ENCODE data around the gene FRRS1L.

FRRS1L gene

DNA sequence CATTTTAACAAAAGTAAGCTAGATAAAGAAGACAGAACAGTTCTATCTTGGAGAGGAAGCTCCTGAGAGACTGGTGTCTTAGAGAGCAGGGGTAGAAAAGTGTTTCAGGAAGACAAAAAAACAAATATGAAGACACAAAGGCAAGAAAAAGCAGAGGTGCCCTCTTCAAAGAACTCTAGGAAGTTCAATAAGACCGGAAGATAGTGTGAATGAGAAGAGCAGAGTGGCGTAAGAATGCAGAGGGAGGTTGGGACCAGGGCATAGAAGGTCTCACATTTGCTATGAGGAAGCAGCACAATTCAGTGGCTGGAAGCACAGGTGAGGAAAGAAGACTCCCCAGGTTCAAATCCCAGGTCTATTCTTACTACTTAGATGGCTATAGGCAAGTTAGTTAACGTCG lies 69.9 kb downstream of the FRRS1L start:
- H3K4me2 ChIP-seq (ENCODE audit: low read depth, low read length), result no peak overlapping the region
- no peak overlapping the region for H3K4me3 ChIP-seq (ENCODE audit: low read length)
- H3K36me3 ChIP-seq (replicated peaks; ENCODE audit: insufficient read depth, low read length), result no peaks in the 10 kb centered on the region
- no peak overlapping the region for H3K27ac ChIP-seq (ENCODE audit: low read length)
- H2AFZ ChIP-seq (ENCODE audit: low read length), result no peak overlapping the region
- H3K4me1 ChIP-seq (ENCODE audit: low read length), result peaks cover 13% of the 10 kb centered on the region
- H3K9me2 ChIP-seq (replicated peaks; ENCODE audit: insufficient read depth, low read length), result no peaks in the 10 kb centered on the region
- H3K79me2 ChIP-seq (ENCODE audit: low read length), result peaks cover 51% of the 10 kb centered on the region
- no peaks in the 10 kb centered on the region for H3K9me3 ChIP-seq (replicated peaks; ENCODE audit: insufficient read depth, low read length)
- H3F3A ChIP-seq (ENCODE audit: insufficient read depth, low read length), result peaks cover 9% of the 10 kb centered on the region; the same call in 1 of the 2 replicates
- no peaks in the 10 kb centered on the region for H4K20me1 ChIP-seq (ENCODE audit: insufficient read depth, low read length)
- H3K27me3 ChIP-seq (replicated peaks; ENCODE audit: insufficient read depth, low read length), result no peaks in the 10 kb centered on the region
- no peak overlapping the region for H3K9ac ChIP-seq (ENCODE audit: low read length)
- DNase-seq, result no peak
- no peak for TF ChIP-seq EZH2phosphoT487 (IDR thresholded peaks at IDR 0.05; ENCODE audit: low read length)
- TF ChIP-seq, protein P1, sequence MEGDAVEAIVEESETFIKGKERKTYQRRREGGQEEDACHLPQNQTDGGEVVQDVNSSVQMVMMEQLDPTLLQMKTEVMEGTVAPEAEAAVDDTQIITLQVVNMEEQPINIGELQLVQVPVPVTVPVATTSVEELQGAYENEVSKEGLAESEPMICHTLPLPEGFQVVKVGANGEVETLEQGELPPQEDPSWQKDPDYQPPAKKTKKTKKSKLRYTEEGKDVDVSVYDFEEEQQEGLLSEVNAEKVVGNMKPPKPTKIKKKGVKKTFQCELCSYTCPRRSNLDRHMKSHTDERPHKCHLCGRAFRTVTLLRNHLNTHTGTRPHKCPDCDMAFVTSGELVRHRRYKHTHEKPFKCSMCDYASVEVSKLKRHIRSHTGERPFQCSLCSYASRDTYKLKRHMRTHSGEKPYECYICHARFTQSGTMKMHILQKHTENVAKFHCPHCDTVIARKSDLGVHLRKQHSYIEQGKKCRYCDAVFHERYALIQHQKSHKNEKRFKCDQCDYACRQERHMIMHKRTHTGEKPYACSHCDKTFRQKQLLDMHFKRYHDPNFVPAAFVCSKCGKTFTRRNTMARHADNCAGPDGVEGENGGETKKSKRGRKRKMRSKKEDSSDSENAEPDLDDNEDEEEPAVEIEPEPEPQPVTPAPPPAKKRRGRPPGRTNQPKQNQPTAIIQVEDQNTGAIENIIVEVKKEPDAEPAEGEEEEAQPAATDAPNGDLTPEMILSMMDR (IDR thresholded peaks at IDR 0.05; ENCODE audit: low read length), result no peak
- no peak for TF ChIP-seq EZH2 (optimal IDR thresholded peaks at IDR 0.05; ENCODE audit: low read depth, low read length)

DNA sequence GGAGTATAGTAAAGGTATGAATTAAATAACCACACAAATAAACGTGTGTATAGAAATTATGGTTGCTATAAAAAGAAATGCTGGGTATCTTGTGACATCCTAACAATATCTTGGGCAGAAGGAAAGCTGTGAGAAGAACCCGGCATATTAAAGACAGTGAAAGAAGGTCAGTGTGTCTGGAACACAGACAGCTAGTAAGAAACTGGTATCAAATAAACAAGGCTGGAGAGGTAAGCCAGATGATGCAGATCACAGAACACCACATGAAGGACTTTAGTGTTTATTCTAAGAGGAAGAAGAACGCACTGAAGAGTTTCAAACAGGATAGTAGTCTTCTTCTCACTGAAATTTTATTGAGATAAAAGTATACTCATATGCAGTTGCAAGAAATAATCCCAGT lies 71.7 kb downstream of the FRRS1L start:
- H2AFZ ChIP-seq (ENCODE audit: low read length), result no peak overlapping the region
- no peaks in the 10 kb centered on the region for H3F3A ChIP-seq (ENCODE audit: insufficient read depth, low read length)
- H3K4me2 ChIP-seq (ENCODE audit: low read depth, low read length), result no peak overlapping the region
- H3K9me2 ChIP-seq (replicated peaks; ENCODE audit: insufficient read depth, low read length), result no peaks in the 10 kb centered on the region
- H3K4me3 ChIP-seq (ENCODE audit: low read length), result no peak overlapping the region
- no peaks in the 10 kb centered on the region for H3K27me3 ChIP-seq (replicated peaks; ENCODE audit: insufficient read depth, low read length)
- no peak overlapping the region for H3K27ac ChIP-seq (ENCODE audit: low read length)
- no peak for DNase-seq
- H4K20me1 ChIP-seq (ENCODE audit: insufficient read depth, low read length), result no peaks in the 10 kb centered on the region
- H3K79me2 ChIP-seq (ENCODE audit: low read length), result peaks cover 41% of the 10 kb centered on the region
- no peaks in the 10 kb centered on the region for H3K36me3 ChIP-seq (replicated peaks; ENCODE audit: insufficient read depth, low read length)
- H3K4me1 ChIP-seq (ENCODE audit: low read length), result peaks cover 5% of the 10 kb centered on the region; the same call in 1 of the 2 replicates
- no peaks in the 10 kb centered on the region for H3K9me3 ChIP-seq (replicated peaks; ENCODE audit: insufficient read depth, low read length)
- TF ChIP-seq, protein P1 (IDR thresholded peaks at IDR 0.05; ENCODE audit: low read length), result no peak
- TF ChIP-seq EZH2 (optimal IDR thresholded peaks at IDR 0.05; ENCODE audit: low read depth, low read length) (no peak), EZH2phosphoT487 (IDR thresholded peaks at IDR 0.05; ENCODE audit: low read length) (no peak)
- no peak overlapping the region for H3K9ac ChIP-seq (ENCODE audit: low read length)

DNA sequence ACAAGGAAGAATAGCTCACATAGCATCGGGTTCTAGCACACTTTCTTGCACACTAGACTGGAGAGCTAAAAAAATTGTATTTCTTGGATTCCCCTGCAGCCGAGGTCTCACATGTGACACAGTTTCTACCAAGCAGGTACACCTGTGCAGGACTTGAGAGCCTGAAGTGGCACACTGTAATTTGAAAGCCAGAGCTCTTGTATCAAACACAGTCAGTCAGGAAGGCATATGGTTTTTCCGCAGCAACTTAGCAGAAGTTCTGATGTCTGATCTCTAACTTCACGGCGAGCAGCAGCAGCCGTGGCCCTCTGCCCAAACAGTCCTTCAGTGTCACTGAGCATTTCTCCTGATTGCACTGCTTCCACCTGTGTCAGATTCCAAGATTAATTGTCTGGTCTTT lies 72.8 kb downstream of the FRRS1L start:
- Histone ChIP-seq H3K27ac (ENCODE audit: low read length) (no peak overlapping the region), H3K9ac (ENCODE audit: low read length) (no peak overlapping the region), H3K4me2 (ENCODE audit: low read depth, low read length) (no peak overlapping the region), H2AFZ (ENCODE audit: low read length) (no peak overlapping the region), H3K4me3 (ENCODE audit: low read length) (no peak overlapping the region), H4K20me1 (ENCODE audit: insufficient read depth, low read length) (no peaks in the 10 kb centered on the region), H3K27me3 (replicated peaks; ENCODE audit: insufficient read depth, low read length) (no peaks in the 10 kb centered on the region), H3F3A (ENCODE audit: insufficient read depth, low read length) (no peaks in the 10 kb centered on the region), H3K36me3 (replicated peaks; ENCODE audit: insufficient read depth, low read length) (no peaks in the 10 kb centered on the region), H3K79me2 (ENCODE audit: low read length) (peaks cover 33% of the 10 kb centered on the region), H3K9me3 (replicated peaks; ENCODE audit: insufficient read depth, low read length) (no peaks in the 10 kb centered on the region), H3K9me2 (replicated peaks; ENCODE audit: insufficient read depth, low read length) (no peaks in the 10 kb centered on the region), H3K4me1 (ENCODE audit: low read length) (peaks cover 5% of the 10 kb centered on the region; the same call in 1 of the 2 replicates)
- DNase-seq, result no peak
- TF ChIP-seq EZH2 (optimal IDR thresholded peaks at IDR 0.05; ENCODE audit: low read depth, low read length), result no peak
- TF ChIP-seq, protein P1 (IDR thresholded peaks at IDR 0.05; ENCODE audit: low read length), result no peak
- no peak for TF ChIP-seq EZH2phosphoT487 (IDR thresholded peaks at IDR 0.05; ENCODE audit: low read length)

Measured in MM.1S (cell line).